Measurements from ENCODE around the gene LZIC.

- no peak for TF ChIP-seq EZH2phosphoT487 (IDR thresholded peaks at IDR 0.05; ENCODE audit: borderline replicate concordance, low read length)
- no peak for TF ChIP-seq EZH2 (IDR thresholded peaks at IDR 0.05; ENCODE audit: low read length, unreplicated experiment)
- TF ChIP-seq CTCF (conservative IDR thresholded peaks at IDR 0.05; ENCODE audit: low read depth, low read length) = no peak
Observed at GRCh38 chr1:9927259-9927658, 15.9 kb downstream of the LZIC start.
